GM19023 (cell line): ENCODE results near the gene USP36.

Source experiments
- ATAC-seq: cut with Tn5 transposase; IDR thresholded peaks from one replicate; pipeline ENCODE4 v1.9.1; 2021; ENCODE audit warnings: mild to moderate bottlenecking, moderate library complexity; ENCODE audit not compliant: unreplicated experiment

The USP36 gene

DNA sequence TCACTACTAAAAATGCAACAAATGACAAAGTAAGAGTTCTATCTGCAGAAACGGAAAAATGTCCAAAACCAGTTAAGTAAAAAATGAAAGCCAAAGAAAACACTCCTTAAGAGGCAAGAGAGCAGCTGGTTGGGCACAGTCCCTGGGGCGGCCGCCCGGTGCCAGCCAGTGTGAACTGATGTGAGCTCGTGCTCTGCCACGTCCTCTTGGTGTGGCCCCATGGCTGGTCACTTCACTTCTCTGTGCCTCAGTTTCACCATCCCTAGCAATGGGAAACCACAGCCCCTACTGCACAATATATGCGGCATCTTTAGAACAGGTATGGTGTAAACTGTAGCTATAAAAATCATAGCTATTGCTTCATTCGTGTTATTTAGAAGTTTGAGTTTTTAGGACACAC is 21.2 kb downstream of the USP36 start:
- no peak for ATAC-seq

DNA sequence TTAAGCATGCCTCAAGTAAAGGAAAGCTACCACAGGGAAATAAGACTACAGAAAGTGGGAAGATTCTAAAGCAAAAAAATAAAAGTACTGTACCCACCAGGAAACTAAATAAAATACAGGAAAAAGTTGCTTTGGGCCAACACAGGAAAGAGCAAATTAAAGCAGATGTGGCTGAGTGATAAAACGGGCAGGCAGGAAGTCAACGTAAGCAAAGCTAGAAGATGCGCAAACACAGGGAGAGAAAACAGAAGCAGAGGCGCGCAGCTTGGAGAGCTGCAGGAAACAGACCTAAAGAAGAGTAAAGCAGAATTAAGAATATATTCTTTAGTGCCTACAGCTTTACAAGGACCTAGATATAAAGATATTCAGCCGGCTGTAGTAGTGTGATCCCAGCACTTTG is 21.7 kb downstream of the USP36 start:
- ATAC-seq = no peak

DNA sequence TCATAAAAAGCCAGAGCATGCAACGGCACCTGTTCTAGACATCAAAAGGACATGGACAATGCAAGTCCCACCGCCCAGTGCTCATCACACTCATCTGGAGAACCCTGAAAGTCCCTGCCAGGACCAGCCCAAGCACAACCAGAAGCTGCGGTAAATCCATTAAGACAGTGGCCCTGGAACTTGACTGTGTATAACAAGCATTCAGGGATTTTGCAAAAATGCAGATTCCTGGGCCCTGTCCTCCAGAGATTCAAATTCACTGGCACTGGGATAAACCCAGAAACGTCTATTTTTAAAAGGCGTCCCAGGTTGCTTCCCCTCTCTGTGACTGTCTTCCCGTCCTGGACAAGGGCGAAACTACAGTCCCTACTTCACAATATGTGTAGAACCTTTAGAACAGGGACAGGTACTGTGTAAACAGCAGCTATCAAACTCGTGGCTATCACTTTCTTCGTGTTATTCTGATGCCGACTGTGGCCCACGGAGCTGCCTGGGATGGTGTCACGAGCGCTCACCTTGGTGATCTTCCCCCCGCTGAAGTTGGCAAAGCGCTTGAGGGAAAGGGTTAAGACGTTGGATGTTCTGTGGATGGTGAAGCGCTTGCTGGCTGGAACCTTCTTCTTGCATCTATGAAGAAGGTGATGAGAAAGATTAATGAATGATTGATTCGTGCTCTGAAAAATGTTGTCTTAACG is 22.3 kb downstream of the USP36 start:
- no peak for ATAC-seq

DNA sequence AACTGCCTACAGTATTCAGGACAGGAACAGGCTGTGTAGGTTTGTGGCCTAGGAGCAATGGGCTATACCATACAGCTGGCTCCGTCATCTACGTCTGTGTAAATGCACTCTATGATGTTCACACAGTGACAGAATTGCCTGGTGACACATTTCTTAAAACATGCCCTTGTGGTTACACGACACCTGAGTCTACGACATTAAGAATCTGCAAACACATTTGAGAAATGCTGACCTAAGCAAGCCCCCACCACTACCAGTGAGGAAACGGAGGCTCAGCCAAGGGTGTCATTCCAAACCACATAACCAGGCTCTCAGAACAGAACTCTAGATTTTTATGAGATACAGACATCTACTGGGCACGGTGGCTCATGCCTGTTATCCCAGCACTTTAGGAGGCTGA is 23.5 kb downstream of the USP36 start:
- no peak for ATAC-seq

DNA sequence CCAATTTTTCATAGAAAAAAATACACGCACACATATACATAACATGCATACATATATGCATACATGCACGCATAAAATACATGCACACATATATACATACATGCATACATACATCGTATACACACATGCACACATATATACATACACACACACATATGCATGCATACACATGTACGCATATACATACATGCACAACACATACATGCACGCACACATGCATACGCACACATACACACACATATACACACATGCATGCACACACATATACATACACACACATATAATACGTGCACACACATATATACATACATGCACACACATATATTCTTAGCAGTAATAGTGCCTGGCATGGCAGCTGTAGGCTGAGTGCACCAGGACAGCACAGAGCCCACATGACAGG is 24.9 kb downstream of the USP36 start:
- no peak for ATAC-seq

DNA sequence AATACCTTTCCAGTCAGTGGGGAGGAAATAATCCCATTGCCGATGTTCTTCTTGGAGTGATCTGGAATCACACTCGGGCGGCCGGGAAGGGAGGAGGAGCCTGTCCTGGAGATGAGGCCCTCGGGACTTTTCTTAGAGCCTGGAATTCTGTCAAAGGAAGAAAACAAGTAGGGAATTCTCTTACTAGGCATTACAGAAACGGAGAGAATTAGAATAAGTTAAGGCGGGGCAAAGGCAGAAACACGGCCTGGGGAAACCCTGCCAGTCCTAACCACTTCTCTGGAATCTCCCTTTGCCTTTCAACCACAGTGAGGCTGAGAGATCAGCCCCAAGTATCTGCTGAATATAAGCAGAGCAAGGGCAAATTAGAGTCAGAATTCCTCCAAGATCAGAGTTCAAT is 27.8 kb downstream of the USP36 start:
- ATAC-seq = no peak

DNA sequence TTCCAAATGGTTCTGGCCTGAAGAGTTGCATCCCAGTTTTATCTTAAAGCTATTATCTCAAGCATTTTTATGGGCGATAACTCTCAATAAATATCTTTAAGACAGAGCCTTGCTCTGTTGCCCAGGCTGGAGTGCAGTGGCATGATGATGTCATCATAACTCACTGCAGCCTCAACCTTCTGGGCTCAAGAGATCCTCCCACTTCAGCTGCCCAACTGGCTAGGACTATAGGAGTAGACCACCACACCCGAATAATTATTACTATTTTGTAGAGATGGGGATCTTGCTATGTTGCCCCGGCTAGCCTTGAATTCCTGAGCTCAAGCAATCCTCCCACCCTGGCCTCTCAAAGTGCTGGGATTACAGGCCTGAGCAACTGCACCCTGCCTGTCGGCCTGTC is 32.5 kb downstream of the USP36 start:
- ATAC-seq = no peak

DNA sequence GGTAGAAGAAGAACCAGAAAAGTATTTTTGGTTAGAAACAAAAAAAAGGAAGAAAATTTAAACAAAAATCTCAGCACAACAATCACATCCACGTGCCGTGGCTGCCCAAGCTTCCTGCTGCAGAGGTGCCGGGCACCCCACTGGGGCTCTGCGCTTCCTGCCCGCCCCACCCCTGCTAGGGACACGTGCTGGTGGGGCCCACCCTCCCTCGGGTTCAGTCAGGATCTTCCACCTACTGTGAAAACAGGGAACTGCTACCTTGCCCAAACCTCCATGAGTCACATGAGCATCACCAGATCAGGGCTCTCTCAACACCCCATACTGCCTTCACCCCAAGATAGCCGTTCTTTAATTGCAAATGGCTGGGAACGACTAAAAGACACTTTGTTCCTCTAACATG is 34.2 kb downstream of the USP36 start:
- no peak for ATAC-seq

DNA sequence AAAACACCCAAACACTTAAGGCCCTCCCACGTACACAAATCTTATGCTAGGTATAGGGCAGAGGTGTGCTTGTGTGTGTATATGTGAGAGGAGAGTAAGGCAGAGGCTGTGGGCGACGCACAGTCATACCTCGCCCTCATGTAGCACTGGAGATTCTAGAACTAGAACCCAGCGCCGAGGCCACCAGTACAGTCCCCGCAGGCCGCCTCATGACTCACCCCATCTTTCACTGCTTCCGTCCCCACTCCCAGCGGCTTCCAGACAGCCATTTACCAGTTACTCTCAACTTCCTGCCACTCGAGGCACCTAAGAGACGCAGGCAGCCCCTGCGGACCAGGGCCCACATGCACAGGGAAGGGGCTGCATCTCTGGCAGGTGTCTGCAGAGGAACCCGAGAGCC is 35.3 kb downstream of the USP36 start:
- ATAC-seq = no peak

DNA sequence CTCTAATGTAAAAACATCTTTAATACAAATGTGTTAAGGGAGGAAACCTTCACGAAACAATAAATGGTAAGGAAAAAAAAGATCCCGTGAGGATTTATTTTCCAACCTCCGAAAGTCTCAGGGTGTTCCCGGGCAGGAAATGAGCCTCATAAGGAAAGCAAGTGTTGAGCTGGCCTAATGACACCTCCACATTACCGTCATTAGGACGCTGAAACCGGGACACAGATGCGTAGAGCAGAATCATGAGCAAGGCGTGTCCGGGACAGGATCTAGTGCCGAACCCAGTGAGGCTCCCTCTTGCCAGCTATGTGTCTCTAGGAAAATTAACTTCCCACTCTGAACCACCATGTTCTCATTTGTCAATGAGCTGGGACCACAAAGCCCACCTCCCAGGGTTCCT is 35.8 kb downstream of the USP36 start:
- ATAC-seq = no peak

DNA sequence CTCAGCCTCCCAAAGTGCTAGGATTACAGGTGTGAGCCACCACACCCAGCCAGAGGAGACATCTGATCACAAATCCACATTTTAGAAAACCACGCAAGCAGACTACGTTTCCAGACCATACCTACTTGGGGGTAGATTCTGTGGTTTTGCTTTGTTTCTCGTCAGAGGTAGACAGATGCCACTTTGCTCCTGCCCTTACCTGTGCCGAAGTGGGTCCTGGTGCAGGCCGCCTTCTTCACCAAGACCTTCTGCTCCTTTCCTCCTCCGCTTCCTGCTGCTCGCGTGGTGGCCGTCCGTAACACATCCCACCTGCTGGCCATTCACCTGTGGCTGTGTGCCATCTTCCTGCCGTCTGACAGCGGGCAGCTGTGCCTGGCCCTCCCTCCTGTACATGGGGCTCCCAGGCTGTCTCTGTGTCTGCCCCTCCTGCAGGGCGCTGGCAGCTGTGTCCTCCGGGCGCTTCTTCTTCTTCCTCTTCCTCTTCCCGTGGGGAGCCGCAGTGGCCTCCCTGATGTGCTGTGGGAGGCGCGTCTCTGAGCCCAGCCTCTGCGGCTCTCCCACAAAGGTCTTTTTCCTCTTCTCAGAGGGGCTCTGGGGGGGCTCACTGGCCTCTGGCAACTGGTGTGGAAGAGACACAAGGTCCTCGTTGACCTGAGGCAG is 37.3 kb downstream of the USP36 start:
- ATAC-seq = no peak

DNA sequence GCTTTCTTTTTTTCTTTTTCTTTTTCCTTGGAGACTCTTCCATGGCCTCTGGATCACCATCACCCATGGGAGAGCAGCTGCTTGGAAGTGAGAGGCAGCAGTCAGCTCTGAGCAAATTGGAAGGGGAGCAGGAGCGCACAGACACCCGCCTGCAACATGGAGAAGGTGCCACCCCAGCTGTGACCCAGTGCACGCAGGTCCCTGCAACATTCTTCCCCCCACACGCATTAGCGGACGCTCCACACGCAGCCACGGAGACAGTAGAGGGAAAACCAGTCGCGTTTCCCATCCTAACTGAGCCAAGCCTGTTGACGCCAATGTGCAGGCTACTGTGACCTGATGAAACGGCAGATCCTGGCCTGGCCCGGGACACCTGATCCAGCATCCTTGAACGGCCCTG is 38.2 kb downstream of the USP36 start:
- no peak for ATAC-seq

DNA sequence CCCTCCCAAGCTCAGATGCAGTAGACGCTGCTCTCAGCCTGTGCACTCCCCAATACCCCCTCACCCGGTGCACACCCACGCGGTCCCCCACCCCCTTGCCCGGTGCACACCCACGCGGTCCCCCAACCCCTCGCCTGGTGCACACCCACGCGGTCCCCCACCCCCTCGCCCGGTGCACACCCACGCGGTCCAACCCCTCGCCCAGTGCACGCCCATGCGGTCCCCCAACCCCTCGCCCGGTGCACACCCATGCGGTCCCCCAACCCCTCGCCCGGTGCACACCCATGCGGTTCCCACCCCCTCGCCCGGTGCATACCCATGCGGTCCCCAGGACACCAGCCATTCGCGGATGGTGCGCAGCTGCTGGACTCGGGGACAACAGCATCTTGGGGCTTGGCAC is 38.6 kb downstream of the USP36 start:
- no peak for ATAC-seq

DNA sequence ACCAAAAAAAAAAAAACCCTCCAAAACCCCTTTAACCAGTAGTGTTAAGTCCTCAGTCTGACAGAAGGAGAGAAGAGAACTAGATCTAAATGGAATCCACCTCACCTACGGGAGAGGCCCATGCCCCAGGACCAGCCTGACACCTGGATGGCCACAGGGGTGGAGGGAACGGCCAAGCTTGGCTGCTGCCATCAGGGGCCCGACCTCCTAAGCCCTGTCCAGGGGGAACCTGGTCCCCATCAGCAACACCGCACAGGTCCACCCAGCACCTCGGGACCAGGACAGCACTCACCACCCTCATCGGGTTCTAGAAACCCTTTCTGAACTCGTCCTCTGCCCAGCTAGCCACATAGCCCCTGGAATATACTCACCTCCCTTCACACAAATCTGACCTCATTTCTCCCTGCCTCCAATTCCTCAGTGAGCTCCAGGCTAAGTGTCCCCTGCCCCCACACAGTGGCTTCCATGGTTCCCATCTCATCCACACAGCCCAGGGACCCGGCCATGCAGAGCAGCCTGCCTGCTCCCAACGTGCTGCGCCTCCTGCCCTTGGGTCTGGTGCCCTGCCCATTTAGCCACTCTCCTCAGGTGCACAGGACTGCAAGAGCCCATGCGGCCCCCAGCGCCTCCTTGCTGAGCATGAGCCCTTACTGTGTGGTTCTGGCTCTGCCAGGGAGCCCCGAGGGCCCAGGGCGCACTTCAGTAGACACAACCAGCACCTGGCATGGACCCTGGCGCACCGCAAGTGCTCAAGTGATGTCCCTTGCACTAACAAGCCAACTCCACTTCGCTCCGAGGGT is 40.3 kb downstream of the USP36 start:
- no peak for ATAC-seq

DNA sequence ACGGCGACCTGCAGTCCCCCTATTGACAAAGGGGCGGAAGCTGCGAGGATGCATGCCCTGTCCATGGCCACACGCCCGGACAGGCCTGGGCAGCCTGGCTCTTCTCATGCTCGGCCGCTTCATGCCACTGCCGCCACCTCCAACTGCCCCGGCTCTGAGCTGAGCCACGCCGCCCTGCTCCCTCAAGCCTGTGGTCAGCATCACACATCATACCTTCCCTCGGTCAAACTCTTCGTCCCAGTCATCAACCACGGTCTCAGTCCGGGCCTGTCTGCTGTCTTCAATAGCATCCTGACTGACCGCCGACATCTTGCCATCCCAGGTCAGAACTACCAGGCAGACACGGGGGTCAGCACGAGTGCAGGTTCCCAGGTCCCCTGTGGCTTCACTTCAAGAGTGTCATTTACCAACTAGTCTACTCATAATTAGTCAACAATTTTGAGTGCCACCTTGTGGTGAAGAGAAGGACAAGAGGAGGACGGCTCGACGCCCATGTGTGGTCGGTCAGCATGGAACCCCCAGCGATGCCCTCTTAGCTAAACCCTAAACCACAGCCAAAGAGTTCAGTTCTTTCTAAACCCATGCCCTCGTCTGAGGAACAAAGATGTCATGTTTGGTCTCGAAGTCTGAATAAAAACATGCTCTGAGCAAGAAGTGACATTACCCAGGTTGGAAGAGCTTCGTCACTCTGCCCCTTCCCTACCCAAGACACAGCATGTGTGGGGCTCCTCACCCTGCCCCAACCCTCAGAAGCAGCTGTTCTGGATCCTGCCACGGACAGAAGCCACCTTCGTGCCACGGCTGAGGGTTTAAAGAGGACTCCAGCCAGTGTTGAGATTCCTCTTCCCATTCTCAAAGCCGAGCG is 41.7 kb downstream of the USP36 start:
- no peak for ATAC-seq

DNA sequence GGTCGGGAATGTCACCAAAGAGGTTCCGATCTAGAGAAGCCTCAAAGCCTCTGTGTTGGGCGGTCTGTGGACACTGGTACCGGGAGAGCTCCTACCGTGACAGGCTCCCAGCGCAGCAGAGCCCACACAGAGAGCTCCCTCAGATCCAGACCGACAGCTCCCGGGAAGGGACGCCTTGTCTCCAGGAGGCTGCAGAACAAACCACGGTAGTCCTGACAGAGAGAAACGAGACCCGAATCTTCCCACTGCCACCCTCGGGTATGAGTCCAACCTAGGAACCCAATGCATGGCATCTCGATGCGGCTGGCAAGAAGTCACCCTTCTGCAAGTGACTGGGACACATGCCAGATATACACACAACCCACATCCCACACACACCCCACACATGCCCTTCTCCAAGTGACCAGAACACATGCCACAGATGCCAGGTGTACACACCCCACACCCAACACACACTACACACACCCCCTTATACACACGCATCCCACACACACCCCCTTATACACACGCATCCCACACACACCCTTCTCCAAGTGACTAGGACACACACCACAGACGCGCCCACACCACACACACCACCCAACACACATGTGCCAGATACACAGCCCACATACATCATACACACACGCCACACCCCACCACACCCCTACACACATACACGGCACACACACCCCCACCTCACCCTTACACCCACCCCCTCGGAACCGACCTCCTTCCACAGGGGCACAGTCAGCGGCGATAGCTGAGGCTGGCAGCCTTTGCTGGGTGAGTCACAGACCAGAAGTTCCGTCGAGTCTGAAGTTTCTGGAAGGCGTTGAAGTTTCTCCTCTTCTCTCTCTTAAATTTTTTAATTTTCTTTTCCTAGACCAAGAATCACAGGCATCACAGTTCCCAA is 42.7 kb downstream of the USP36 start:
- ATAC-seq = no peak

DNA sequence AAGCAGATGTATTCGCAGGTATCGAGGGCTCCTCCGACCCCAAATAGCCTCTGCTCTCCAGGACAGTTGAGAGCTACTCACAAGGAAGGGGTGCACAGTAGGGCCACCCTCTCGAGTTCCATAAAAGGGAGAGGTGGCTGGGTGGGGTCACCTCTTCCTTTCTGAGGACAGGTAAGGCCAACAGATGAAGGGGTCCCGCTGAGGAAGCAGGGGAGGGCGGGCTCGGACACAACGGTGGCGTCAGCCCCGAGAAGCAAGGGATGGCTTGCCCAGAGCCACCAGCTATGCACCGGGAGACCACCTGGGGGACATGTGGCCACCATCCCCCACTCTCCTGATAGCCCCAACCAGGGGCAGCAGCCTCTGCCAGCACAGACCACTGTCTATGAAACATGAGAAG is 43.4 kb downstream of the USP36 start:
- ATAC-seq = no peak

DNA sequence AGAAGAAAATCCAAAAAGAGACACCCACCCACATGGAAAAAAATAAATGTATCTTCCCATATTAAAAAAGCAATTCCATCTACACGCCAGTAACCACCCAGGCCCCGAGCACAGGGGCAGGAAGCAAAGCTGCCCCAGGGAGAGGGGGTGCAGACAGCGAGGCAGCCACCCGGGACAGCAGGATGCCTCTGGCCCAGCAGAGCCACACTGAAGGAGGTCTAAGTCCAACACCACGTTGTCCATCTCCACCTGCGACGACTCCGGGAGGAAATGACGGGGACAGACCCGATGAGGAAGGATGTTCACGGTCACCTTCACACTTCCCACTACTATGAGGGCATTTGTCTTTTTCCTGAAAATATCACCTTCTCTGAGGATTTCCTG is 44.1 kb downstream of the USP36 start:
- ATAC-seq = no peak

DNA sequence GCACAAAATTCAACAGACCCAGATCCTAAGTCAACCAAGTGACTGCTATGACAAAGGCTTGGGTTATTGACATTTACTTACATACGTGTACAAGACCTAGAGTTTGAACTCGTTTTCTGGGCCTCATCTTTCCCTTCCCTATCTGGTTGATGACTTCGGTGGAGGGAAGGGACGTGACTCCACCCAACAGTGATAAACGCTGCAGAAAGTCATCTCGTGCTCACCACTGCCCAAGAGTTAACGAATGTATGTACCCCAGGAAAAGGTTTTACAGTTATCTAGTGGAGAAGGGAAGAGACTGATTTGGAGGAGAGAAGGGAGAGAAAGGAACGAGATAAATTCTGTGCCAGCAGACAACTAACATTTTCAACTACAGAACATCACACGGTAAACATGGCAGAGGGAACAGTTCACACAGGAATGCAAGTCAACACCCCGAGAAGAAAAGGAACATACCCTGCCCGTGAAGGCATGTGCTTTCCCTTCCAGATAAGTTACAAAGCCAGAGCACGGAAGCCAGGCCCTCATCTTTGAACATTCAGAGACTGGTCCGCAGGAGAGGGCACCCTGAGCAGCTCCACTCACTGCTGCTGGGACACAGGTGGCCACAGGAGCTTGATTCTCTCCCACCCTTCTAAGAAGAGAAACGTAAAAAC is 44.6 kb downstream of the USP36 start:
- no peak for ATAC-seq
